Measurements from ENCODE around the gene KLHL30.

KLHL30 gene

DNA sequence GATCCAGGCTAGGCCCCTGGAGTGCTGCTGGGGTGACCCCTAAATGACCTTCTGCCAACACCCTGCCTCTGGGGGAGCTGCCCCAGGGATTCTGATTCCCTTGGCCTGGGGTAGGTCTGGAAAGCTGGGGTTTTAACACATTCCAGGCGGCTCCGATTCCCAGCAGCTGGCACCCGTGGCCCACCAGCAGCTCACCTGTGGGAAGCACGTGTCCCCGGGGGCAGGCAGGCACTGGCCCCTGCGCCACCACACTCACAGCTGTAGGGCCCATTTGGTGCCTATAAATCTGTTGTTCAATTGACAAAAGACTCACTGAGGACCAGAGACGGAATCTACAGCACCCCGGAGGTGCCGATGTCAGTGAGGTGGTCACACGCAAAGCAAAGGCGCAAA lies 4.1 kb upstream of the KLHL30 start:
- Mint-ChIP-seq H3K27me3 (no peaks in the 10 kb centered on the region), H3K36me3 (ENCODE audit: insufficient read depth) (no peaks in the 10 kb centered on the region), H3K4me3 (no peak overlapping the region), H3K9me3 (no peaks in the 10 kb centered on the region), H3K27ac (ENCODE audit: low read depth) (no peak overlapping the region), H3K4me1 (no peaks in the 10 kb centered on the region)
- DNase-seq (ENCODE audit: low spot score in 2 of 2) (no peak), ATAC-seq (replicated peaks; ENCODE audit: extremely low read depth, poor library complexity, severe bottlenecking) (no peak)

- Mint-ChIP-seq H3K4me1 (no peaks in the 10 kb centered on the region), H3K27me3 (no peaks in the 10 kb centered on the region), H3K27ac (ENCODE audit: low read depth) (no peak overlapping the region), H3K4me3 (no peak overlapping the region), H3K9me3 (no peaks in the 10 kb centered on the region), H3K36me3 (ENCODE audit: insufficient read depth) (no peaks in the 10 kb centered on the region)
- DNase-seq (ENCODE audit: low spot score in 2 of 2): no peak
- no peak for ATAC-seq (replicated peaks; ENCODE audit: extremely low read depth, poor library complexity, severe bottlenecking)
These were observed 2.8 kb upstream of the KLHL30 start for GRCh38 chr2:238135601-238136150.

DNA sequence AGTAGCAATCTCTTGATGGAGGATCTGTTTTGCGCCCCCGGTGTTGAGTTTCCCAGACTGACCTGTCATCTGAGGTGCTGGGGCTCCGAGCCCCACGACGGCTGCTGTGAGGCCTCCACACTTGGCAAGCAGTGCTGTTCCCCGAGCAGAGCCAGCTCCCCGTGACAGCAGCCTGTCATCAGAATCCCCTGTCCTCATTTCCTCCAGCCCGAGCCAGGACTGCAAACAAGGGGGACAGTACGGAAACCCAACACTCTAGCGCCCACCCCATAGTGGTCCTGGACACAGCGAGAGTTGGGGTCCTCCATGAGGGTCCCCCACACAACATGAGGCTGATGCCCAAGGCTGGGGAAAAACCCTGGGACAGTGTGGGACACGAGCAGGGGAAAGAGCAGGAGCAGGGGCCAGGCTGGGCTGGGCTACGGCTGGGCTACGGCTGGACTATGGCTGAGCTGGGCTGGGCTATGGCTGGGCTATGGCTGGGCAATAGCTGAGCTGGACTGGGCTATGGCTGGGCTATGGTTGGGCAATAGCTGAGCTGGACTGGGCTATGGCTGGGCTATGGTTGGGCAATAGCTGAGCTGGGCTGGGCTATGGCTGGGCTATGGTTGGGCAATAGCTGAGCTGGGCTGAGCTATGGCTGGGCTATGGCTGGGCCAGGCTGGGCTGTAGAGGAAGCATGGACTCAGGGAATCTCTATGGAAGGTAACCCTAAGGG lies 1.5 kb upstream of the KLHL30 start:
- H3K27me3 Mint-ChIP-seq: no peaks in the 10 kb centered on the region
- H3K36me3 Mint-ChIP-seq (ENCODE audit: insufficient read depth): no peaks in the 10 kb centered on the region
- H3K27ac Mint-ChIP-seq (ENCODE audit: low read depth): no peak overlapping the region
- DNase-seq (ENCODE audit: low spot score in 2 of 2) (no peak), ATAC-seq (replicated peaks; ENCODE audit: extremely low read depth, poor library complexity, severe bottlenecking) (no peak)
- no peak overlapping the region for H3K4me3 Mint-ChIP-seq
- H3K4me1 Mint-ChIP-seq: peaks cover 8% of the 10 kb centered on the region
- no peaks in the 10 kb centered on the region for H3K9me3 Mint-ChIP-seq

DNA sequence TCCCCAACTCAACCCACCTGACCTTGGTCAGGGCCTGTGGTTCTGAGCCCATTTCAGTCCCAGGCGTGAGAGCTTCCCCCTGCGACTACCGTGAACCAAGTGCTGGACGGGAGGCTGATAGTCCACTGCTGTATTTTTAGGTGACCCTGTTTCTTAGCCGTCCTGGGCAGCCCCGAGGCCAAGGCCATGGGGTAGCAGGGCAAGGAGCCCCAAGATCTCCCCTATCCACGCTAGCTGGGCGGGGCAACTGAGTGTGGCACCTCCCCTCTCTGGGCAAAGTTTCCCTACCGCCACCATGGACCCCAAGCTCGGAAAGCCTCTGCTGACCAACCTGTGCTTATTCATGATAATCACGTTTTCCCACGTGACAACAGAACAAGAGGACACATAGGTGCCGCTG lies 583 bp upstream of the KLHL30 start:
- H3K27ac Mint-ChIP-seq (ENCODE audit: low read depth): no peak overlapping the region
- no peak for ATAC-seq (replicated peaks; ENCODE audit: extremely low read depth, poor library complexity, severe bottlenecking)
- no peaks in the 10 kb centered on the region for H3K9me3 Mint-ChIP-seq
- no peak overlapping the region for H3K4me3 Mint-ChIP-seq
- no peak for DNase-seq (ENCODE audit: low spot score in 2 of 2)
- peaks cover 10% of the 10 kb centered on the region for H3K4me1 Mint-ChIP-seq
- no peaks in the 10 kb centered on the region for H3K36me3 Mint-ChIP-seq (ENCODE audit: insufficient read depth)
- H3K27me3 Mint-ChIP-seq: no peaks in the 10 kb centered on the region

DNA sequence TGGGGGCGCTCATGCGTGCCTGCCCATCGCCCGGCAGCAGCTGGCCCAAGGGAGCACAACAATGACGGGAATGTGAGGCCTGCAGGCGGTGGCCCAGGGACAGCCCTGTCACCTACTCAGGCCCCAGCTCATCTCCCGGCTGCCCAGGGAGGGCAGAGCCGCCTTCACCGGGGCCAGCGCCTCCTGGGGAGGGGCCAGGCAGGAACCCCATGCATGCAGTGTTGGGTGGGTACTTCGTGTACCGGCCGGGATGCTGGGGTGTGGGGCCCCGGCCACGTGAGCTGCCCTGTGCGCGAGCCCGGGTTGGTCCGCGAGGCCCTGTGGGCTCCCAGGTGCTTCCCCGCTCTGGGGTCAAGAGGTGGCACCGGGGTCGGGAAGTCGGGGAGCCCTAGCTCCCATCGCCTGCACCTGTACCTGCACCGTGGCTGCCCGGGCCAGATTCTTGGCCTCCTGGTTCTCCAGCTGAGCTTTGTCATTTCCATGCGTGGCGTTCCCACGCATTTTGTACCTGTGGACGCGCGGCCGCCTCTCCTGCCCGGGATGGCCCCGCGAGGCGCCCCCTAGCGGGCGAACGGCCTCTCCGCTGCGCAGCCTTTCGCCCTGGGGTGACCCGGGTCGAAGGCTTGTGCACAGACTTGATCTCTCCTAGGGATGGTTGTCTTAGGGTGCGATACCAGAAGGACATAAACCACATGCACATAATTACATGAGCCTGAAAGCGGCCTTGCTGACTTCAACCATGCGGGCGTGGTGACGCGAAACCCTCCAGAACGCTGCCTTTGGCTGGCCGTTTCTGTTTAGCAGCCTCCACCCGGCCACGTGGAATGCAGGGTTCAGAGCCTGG lies 950 bp downstream of the KLHL30 start:
- H3K4me1 Mint-ChIP-seq: peaks cover 15% of the 10 kb centered on the region
- no peaks in the 10 kb centered on the region for H3K27me3 Mint-ChIP-seq
- H3K36me3 Mint-ChIP-seq (ENCODE audit: insufficient read depth): no peaks in the 10 kb centered on the region
- no peak for DNase-seq (ENCODE audit: low spot score in 2 of 2)
- H3K27ac Mint-ChIP-seq (ENCODE audit: low read depth): no peak overlapping the region
- no peak overlapping the region for H3K4me3 Mint-ChIP-seq
- no peak for ATAC-seq (replicated peaks; ENCODE audit: extremely low read depth, poor library complexity, severe bottlenecking)
- no peaks in the 10 kb centered on the region for H3K9me3 Mint-ChIP-seq

DNA sequence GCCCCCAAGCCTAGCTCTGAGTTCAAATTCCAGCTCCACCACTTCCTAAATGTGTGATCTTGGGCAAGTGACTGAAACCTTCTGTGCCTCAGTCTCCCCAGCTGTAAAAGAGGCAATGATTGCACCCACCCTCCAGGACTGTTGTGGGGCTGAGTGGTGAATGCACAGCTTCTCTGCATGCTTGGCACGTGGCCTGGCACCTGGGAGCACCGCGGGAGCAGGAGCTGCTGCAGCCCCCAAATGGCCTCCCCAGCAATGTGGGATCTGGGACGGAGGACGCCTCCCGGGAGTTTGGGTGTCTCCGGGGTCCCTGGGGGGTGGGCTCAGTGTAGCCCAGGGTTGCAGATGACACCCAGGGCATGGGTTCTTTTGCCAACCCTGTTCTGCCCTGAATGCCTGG lies 1.6 kb downstream of the KLHL30 start:
- ATAC-seq (replicated peaks; ENCODE audit: extremely low read depth, poor library complexity, severe bottlenecking): no peak
- no peaks in the 10 kb centered on the region for H3K27me3 Mint-ChIP-seq
- no peaks in the 10 kb centered on the region for H3K9me3 Mint-ChIP-seq
- no peaks in the 10 kb centered on the region for H3K36me3 Mint-ChIP-seq (ENCODE audit: insufficient read depth)
- DNase-seq (ENCODE audit: low spot score in 2 of 2): no peak
- H3K4me1 Mint-ChIP-seq: peaks cover 15% of the 10 kb centered on the region
- H3K4me3 Mint-ChIP-seq: no peak overlapping the region
- H3K27ac Mint-ChIP-seq (ENCODE audit: low read depth): no peak overlapping the region

GRCh38 chr2:238140721-238141540 lies 2.5 kb downstream of the KLHL30 start:
- no peak overlapping the region for H3K27ac Mint-ChIP-seq (ENCODE audit: low read depth)
- no peaks in the 10 kb centered on the region for H3K9me3 Mint-ChIP-seq
- DNase-seq (ENCODE audit: low spot score in 2 of 2) (no peak), ATAC-seq (replicated peaks; ENCODE audit: extremely low read depth, poor library complexity, severe bottlenecking) (no peak)
- peaks cover 15% of the 10 kb centered on the region for H3K4me1 Mint-ChIP-seq
- no peak overlapping the region for H3K4me3 Mint-ChIP-seq
- no peaks in the 10 kb centered on the region for H3K27me3 Mint-ChIP-seq
- no peaks in the 10 kb centered on the region for H3K36me3 Mint-ChIP-seq (ENCODE audit: insufficient read depth)

- H3K4me1 Mint-ChIP-seq: peaks cover 15% of the 10 kb centered on the region
- no peaks in the 10 kb centered on the region for H3K9me3 Mint-ChIP-seq
- H3K27ac Mint-ChIP-seq (ENCODE audit: low read depth): peak overlapping the region; percentile 21
- DNase-seq (ENCODE audit: low spot score in 2 of 2): no peak
- H3K4me3 Mint-ChIP-seq: no peak overlapping the region
- no peaks in the 10 kb centered on the region for H3K36me3 Mint-ChIP-seq (ENCODE audit: insufficient read depth)
- no peak for ATAC-seq (replicated peaks; ENCODE audit: extremely low read depth, poor library complexity, severe bottlenecking)
- H3K27me3 Mint-ChIP-seq: no peaks in the 10 kb centered on the region
These were observed 3.3 kb downstream of the KLHL30 start for GRCh38 chr2:238141541-238142318.

- Mint-ChIP-seq H3K9me3 (no peaks in the 10 kb centered on the region), H3K27ac (ENCODE audit: low read depth) (no peak overlapping the region), H3K4me1 (peaks cover 15% of the 10 kb centered on the region), H3K27me3 (no peaks in the 10 kb centered on the region), H3K36me3 (ENCODE audit: insufficient read depth) (no peaks in the 10 kb centered on the region), H3K4me3 (no peak overlapping the region)
- no peak for ATAC-seq (replicated peaks; ENCODE audit: extremely low read depth, poor library complexity, severe bottlenecking)
- no peak for DNase-seq (ENCODE audit: low spot score in 2 of 2)
These were observed 4.1 kb downstream of the KLHL30 start for GRCh38 chr2:238142382-238143205.

- H3K4me1 Mint-ChIP-seq: peaks cover 15% of the 10 kb centered on the region
- H3K27me3 Mint-ChIP-seq: no peaks in the 10 kb centered on the region
- H3K27ac Mint-ChIP-seq (ENCODE audit: low read depth): no peak overlapping the region
- no peak for DNase-seq (ENCODE audit: low spot score in 2 of 2)
- no peaks in the 10 kb centered on the region for H3K36me3 Mint-ChIP-seq (ENCODE audit: insufficient read depth)
- no peak for ATAC-seq (replicated peaks; ENCODE audit: extremely low read depth, poor library complexity, severe bottlenecking)
- no peaks in the 10 kb centered on the region for H3K9me3 Mint-ChIP-seq
- H3K4me3 Mint-ChIP-seq: no peak overlapping the region
These were observed 4.9 kb downstream of the KLHL30 start for GRCh38 chr2:238143239-238143951.

DNA sequence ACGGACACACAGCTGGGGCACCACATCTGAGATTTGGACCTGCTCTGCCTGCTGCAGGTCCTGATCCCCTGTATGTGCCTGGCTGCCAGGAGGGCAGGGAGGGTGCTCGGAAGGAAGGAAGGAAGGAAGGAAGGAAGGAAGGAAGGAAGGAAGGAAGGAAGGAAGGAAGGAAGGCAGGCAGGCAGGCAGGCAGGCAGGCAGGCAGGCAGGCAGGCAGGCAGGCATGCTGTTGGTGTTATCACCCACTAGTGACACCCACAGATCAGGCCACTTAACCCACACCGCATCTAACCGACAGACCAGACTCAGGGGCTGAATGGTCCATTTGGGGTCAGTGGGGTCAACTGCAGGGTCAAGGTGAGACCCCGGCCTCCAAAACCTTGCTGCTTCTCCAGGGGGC lies 5.8 kb downstream of the KLHL30 start:
- Mint-ChIP-seq H3K27ac (ENCODE audit: low read depth) (no peak overlapping the region), H3K4me3 (no peak overlapping the region), H3K27me3 (no peaks in the 10 kb centered on the region), H3K36me3 (ENCODE audit: insufficient read depth) (no peaks in the 10 kb centered on the region), H3K9me3 (no peaks in the 10 kb centered on the region), H3K4me1 (peaks cover 15% of the 10 kb centered on the region)
- ATAC-seq (replicated peaks; ENCODE audit: extremely low read depth, poor library complexity, severe bottlenecking) (no peak), DNase-seq (ENCODE audit: low spot score in 2 of 2) (no peak)

All from central memory CD8-positive, alpha-beta T cell (primary cell).